Endodermal cell (in vitro differentiated cells): ENCODE data around the gene ABCA4. TPM values are rescaled to one million over a fixed set of nuclear protein-coding genes. Genes with fewer than 3 reads are reported as not detected.
"Not testable (repeated sequence)": the region's sequence is repeated elsewhere in the genome, so short reads cannot be mapped to it uniquely, and the experiment has no call there.

Source experiments
- DNase-seq: peaks from one replicate; pipeline ENCODE4 v3.0.0-alpha.2; 2017
- H3K27ac ChIP-seq: 2 replicates; pipeline ENCODE4 v1.5.1; 2013; ENCODE audit warnings: mild to moderate bottlenecking, low read depth, low read length, moderate library complexity
- H3K27me3 ChIP-seq: 2 replicates; pipeline ENCODE4 v1.6.1; 2013; ENCODE audit warnings: mild to moderate bottlenecking, low read length, moderate library complexity; ENCODE audit not compliant: insufficient read depth, control insufficient read depth, poor library complexity, severe bottlenecking
- H3K36me3 ChIP-seq: 2 replicates; pipeline ENCODE4 v1.7.0; 2013; ENCODE audit warnings: mild to moderate bottlenecking, low read length, moderate library complexity; ENCODE audit not compliant: control insufficient read depth, insufficient read depth
- H3K4me1 ChIP-seq: one replicate; pipeline ENCODE4 v1.7.0; 2013; ENCODE audit warnings: low read length; ENCODE audit not compliant: control insufficient read depth, insufficient read depth
- H3K4me3 ChIP-seq: 2 replicates; pipeline ENCODE4 v1.5.1; 2013; ENCODE audit warnings: mild to moderate bottlenecking, low read length, moderate library complexity
- H3K9ac ChIP-seq: 2 replicates; pipeline ENCODE4 v1.6.1; 2013; ENCODE audit warnings: mild to moderate bottlenecking, low read length, moderate library complexity; ENCODE audit not compliant: poor library complexity, severe bottlenecking; ENCODE audit errors: extremely low read depth
- H3K9me3 ChIP-seq: 2 replicates; pipeline ENCODE4 v1.6.1; 2013; ENCODE audit warnings: mild to moderate bottlenecking, low read length, moderate library complexity; ENCODE audit not compliant: control insufficient read depth
- H3K27ac Mint-ChIP-seq: 2 replicates; pipeline ENCODE4 v1.8.0; 2020; ENCODE audit warnings: mixed read lengths
- H3K27me3 Mint-ChIP-seq: 2 replicates; pipeline ENCODE4 v1.8.0; 2021; ENCODE audit warnings: mild to moderate bottlenecking, mixed read lengths; ENCODE audit not compliant: insufficient read depth
- H3K36me3 Mint-ChIP-seq: 2 replicates; pipeline ENCODE4 v1.8.0; 2020; ENCODE audit warnings: low read depth, mixed read lengths
- H3K4me1 Mint-ChIP-seq: 2 replicates; pipeline ENCODE4 v1.8.0; 2020; ENCODE audit warnings: mixed read lengths
- H3K4me3 Mint-ChIP-seq: 2 replicates; pipeline ENCODE4 v1.8.0; 2020; ENCODE audit warnings: mild to moderate bottlenecking, moderate library complexity, mixed read lengths
- H3K9me3 Mint-ChIP-seq: 2 replicates; pipeline ENCODE4 v1.8.0; 2020; ENCODE audit warnings: mild to moderate bottlenecking, mixed read lengths
- CTCF ChIP-seq: fragments of 200-600 bp; sonication (generic); conservative IDR thresholded peaks from 2 replicates; pipeline ENCODE4 v1.5.0; 2021; ENCODE audit warnings: antibody characterized with exemption, mild to moderate bottlenecking
- WGBS, 2 experiments: methylation state at CpG; one replicate each; pipeline versions ENCODE4 v1.1.5 to v1.1.7; 2013; ENCODE audit warnings: missing lambda C conversion rate in 2 of 2, mixed read lengths in 1 of 2; ENCODE audit not compliant: insufficient coverage in 1 of 2, insufficient read length in 1 of 2; 5-methylcytosine and 5-hydroxymethylcytosine counted together
- total RNA-seq, 2 donors: library from RNA; stranded (reverse); fragmentation: NEBNext Ultra II Directional in 1 of 2; extraction: Animal tissue kit (Norgen Biotek cat#: 25700) in 1 of 2; gene quantifications; 2 replicates in 1 of 2; 3 replicates in 1 of 2; pipeline ENCODE4 v1.2.1, GENCODE V29; 2021

ABCA4 gene
- total RNA-seq, 2 donors from 2014 or later = 1.6 to 1.7 TPM

- peaks cover 14% of the 10 kb centered on the region for H3K4me1 Mint-ChIP-seq
- not testable (repeated sequence) for H3K4me3 Mint-ChIP-seq, H3K27me3 ChIP-seq, DNase-seq, H3K9ac ChIP-seq, H3K27ac Mint-ChIP-seq, H3K27ac ChIP-seq, H3K27me3 Mint-ChIP-seq, H3K4me3 ChIP-seq, H3K36me3 Mint-ChIP-seq, H3K4me1 ChIP-seq, H3K36me3 ChIP-seq
- peaks cover 24% of the 10 kb centered on the region for H3K9me3 Mint-ChIP-seq
- peaks cover 30% of the 10 kb centered on the region for H3K9me3 ChIP-seq
- 95 to 97% methylated on average over 3 to 5 of the region's 5 CpGs for WGBS, 2 experiments
Observed at GRCh38 chr1:94163249-94163648, 42.3 kb upstream of the ABCA4 start.

- no peak for DNase-seq
- peaks cover 16% of the 10 kb centered on the region for H3K9me3 Mint-ChIP-seq
- 71 to 79% methylated on average over 4 of the region's 4 CpGs for WGBS, 2 experiments
- Histone ChIP-seq H3K27me3 (no peaks in the 10 kb centered on the region), H3K36me3 (no peaks in the 10 kb centered on the region), H3K4me3 (no peak overlapping the region), H3K4me1 (no peaks in the 10 kb centered on the region), H3K27ac (no peak overlapping the region), H3K9me3 (peaks cover 19% of the 10 kb centered on the region), H3K9ac (no peak overlapping the region)
- H3K36me3 Mint-ChIP-seq = peaks cover 1% of the 10 kb centered on the region
- H3K27me3 Mint-ChIP-seq = no peaks in the 10 kb centered on the region
- H3K4me3 Mint-ChIP-seq = no peak overlapping the region
- no peak for TF ChIP-seq CTCF
- H3K4me1 Mint-ChIP-seq = peaks cover 6% of the 10 kb centered on the region
- no peak overlapping the region for H3K27ac Mint-ChIP-seq
Observed at GRCh38 chr1:94160811-94161210, 39.9 kb upstream of the ABCA4 start.

- DNase-seq = no peak
- peaks cover 13% of the 10 kb centered on the region for H3K9me3 ChIP-seq
- H3K4me1 ChIP-seq = no peaks in the 10 kb centered on the region
- no peak overlapping the region for H3K4me3 ChIP-seq
- Mint-ChIP-seq H3K36me3 (peaks cover 1% of the 10 kb centered on the region), H3K27me3 (no peaks in the 10 kb centered on the region), H3K4me1 (peaks cover 6% of the 10 kb centered on the region), H3K4me3 (no peak overlapping the region), H3K27ac (no peak overlapping the region), H3K9me3 (peaks cover 18% of the 10 kb centered on the region)
- WGBS, 2 experiments = 80 to 88% methylated on average over 1 of the region's 1 CpG
- no peaks in the 10 kb centered on the region for H3K36me3 ChIP-seq
- H3K27ac ChIP-seq = no peak overlapping the region
- TF ChIP-seq CTCF = no peak
- H3K9ac ChIP-seq = no peak overlapping the region
- H3K27me3 ChIP-seq = no peaks in the 10 kb centered on the region
Observed at GRCh38 chr1:94156096-94156625, 35.2 kb upstream of the ABCA4 start.

GRCh38 chr1:94154989-94155388 is 34.0 kb upstream of the ABCA4 start:
- no peak overlapping the region for H3K27ac ChIP-seq
- no peak for DNase-seq
- no peak overlapping the region for H3K4me3 ChIP-seq
- H3K36me3 ChIP-seq = no peaks in the 10 kb centered on the region
- TF ChIP-seq CTCF = no peak
- H3K27me3 ChIP-seq = no peaks in the 10 kb centered on the region
- Mint-ChIP-seq H3K27ac (no peak overlapping the region), H3K27me3 (no peaks in the 10 kb centered on the region), H3K36me3 (peaks cover 1% of the 10 kb centered on the region), H3K4me3 (no peak overlapping the region), H3K9me3 (peaks cover 18% of the 10 kb centered on the region), H3K4me1 (peaks cover 4% of the 10 kb centered on the region)
- H3K9me3 ChIP-seq = peaks cover 13% of the 10 kb centered on the region
- peaks cover 3% of the 10 kb centered on the region for H3K4me1 ChIP-seq
- no peak overlapping the region for H3K9ac ChIP-seq
- WGBS, 2 experiments = 100% methylated on average over 1 of the region's 1 CpG
